ENCODE measurements around the gene GON4L. TPM values are rescaled to one million over a fixed set of nuclear protein-coding genes. Genes with fewer than 3 reads are reported as not detected.
"Not testable (repeated sequence)": the region's sequence is repeated elsewhere in the genome, so short reads cannot be mapped to it uniquely, and the experiment has no call there.

Gene GON4L
- total RNA-seq, 2 experiments from 2014 or later = 43.4 to 46.8 TPM

GRCh38 chr1:155706139-155706538, 150.9 kb downstream of the GON4L start:
- Mint-ChIP-seq H3K36me3 (ENCODE audit: low read depth) (peaks cover 20% of the 10 kb centered on the region), H3K27ac (no peak overlapping the region), H3K27me3 (no peaks in the 10 kb centered on the region), H3K4me1 (ENCODE audit: low read depth) (peaks cover 14% of the 10 kb centered on the region), H3K4me3 (no peak overlapping the region), H3K9me3 (no peaks in the 10 kb centered on the region)
- intact Hi-C loops (cut with micrococcal nuclease) = no loop called here
- POLR2A ChIA-PET = interaction anchor here (1.1 kb wide), 1 partner anchor 54 kb away, joined by 3 read pairs; no protein-coding TSS in a partner anchor
- CTCF ChIA-PET = no interaction called here
- ATAC-seq (no peak), DNase-seq (no peak)
- TF ChIP-seq CTCF (IDR thresholded peaks at IDR 0.05) = no peak

GRCh38 chr1:155704414-155704813, 152.6 kb downstream of the GON4L start:
- H3K27ac Mint-ChIP-seq; H3K9me3 Mint-ChIP-seq; ATAC-seq; POLR2A ChIA-PET; CTCF ChIA-PET; DNase-seq; H3K4me3 Mint-ChIP-seq; intact Hi-C loops (cut with micrococcal nuclease); H3K27me3 Mint-ChIP-seq: not testable (repeated sequence)
- peaks cover 15% of the 10 kb centered on the region for H3K4me1 Mint-ChIP-seq (ENCODE audit: low read depth)
- peaks cover 17% of the 10 kb centered on the region for H3K36me3 Mint-ChIP-seq (ENCODE audit: low read depth)

GRCh38 chr1:155703216-155703615, 153.8 kb downstream of the GON4L start:
- no peak for TF ChIP-seq CTCF (IDR thresholded peaks at IDR 0.05)
- H3K27me3 Mint-ChIP-seq = no peaks in the 10 kb centered on the region
- intact Hi-C loops (cut with micrococcal nuclease) = no loop called here
- POLR2A ChIA-PET = no interaction called here
- H3K36me3 Mint-ChIP-seq (ENCODE audit: low read depth) = peaks cover 12% of the 10 kb centered on the region
- CTCF ChIA-PET = no interaction called here
- no peak overlapping the region for H3K4me3 Mint-ChIP-seq
- DNase-seq = no peak
- ATAC-seq = no peak
- peaks cover 21% of the 10 kb centered on the region for H3K4me1 Mint-ChIP-seq (ENCODE audit: low read depth)
- H3K27ac Mint-ChIP-seq = no peak overlapping the region
- no peaks in the 10 kb centered on the region for H3K9me3 Mint-ChIP-seq

- H3K27me3 Mint-ChIP-seq; H3K9me3 Mint-ChIP-seq; DNase-seq; ATAC-seq; intact Hi-C loops (cut with micrococcal nuclease); H3K27ac Mint-ChIP-seq; POLR2A ChIA-PET; H3K4me3 Mint-ChIP-seq: not testable (repeated sequence)
- peaks cover 21% of the 10 kb centered on the region for H3K4me1 Mint-ChIP-seq (ENCODE audit: low read depth)
- CTCF ChIA-PET = interaction anchor here (0.6 kb wide), 1 partner anchor 311 kb away, joined by 3 read pairs; no protein-coding TSS in a partner anchor
- H3K36me3 Mint-ChIP-seq (ENCODE audit: low read depth) = peaks cover 13% of the 10 kb centered on the region
Observed at GRCh38 chr1:155701675-155702074, 155.3 kb downstream of the GON4L start.

Other genes with a start within 250 kb of the GON4L start
- gene MSTO1, start 247.0 kb downstream of the GON4L start, total RNA-seq = 10 to 100 TPM; 52.3 to 57.1 TPM
- 10 to 100 TPM; 56.2 to 60.5 TPM for gene YY1AP1, start 168.4 kb downstream of the GON4L start, total RNA-seq
- 100 to 1,000 TPM; 160 to 173 TPM for gene DAP3, start 168.1 kb downstream of the GON4L start, total RNA-seq
- gene SYT11, start 2.4 kb upstream of the GON4L start, total RNA-seq = 1 to 10 TPM; 8.7 to 9.2 TPM
- gene RIT1, start 54.1 kb upstream of the GON4L start, total RNA-seq = 10 to 100 TPM; 21.6 to 24.1 TPM
- 10 to 100 TPM; 68.1 to 71.3 TPM for gene KHDC4, start 77.2 kb upstream of the GON4L start, total RNA-seq
- not detected for gene RXFP4, start 84.4 kb upstream of the GON4L start, total RNA-seq
- 100 to 1,000 TPM; 147 to 150 TPM for gene ARHGEF2, start 121.3 kb upstream of the GON4L start, total RNA-seq
- 100 to 1,000 TPM; 148 to 150 TPM for gene SSR2, start 163.7 kb upstream of the GON4L start, total RNA-seq
- 10 to 100 TPM; 36.9 to 39.8 TPM for gene UBQLN4, start 196.6 kb upstream of the GON4L start, total RNA-seq
- 10 to 100 TPM; 48.9 to 49.4 TPM for gene LAMTOR2, start 197.6 kb upstream of the GON4L start, total RNA-seq
- under 1 TPM; 0.49 to 0.63 TPM for gene RAB25, start 203.9 kb upstream of the GON4L start, total RNA-seq
- gene MEX3A, start 225.3 kb upstream of the GON4L start, total RNA-seq = under 1 TPM; 0.45 to 0.83 TPM

Measured in activated CD8-positive, alpha-beta T cell treated with anti-CD3 and anti-CD28 coated beads for 36 hours (primary cell).